Testis (tissue), 2 donors: ENCODE results near the gene KAT5.

Experiments used
- POLR2A ChIP-seq: fragments of 450-650 bp; IDR thresholded peaks from one replicate; pipeline ENCODE4 v1.6.1; 2017; ENCODE audit warnings: antibody characterized with exemption, mild to moderate bottlenecking, moderate library complexity
- TF ChIP-seq, protein P1 (sequence below), 3 experiments: fragments of 450-650 bp in 2 of 3; fragments of 200-600 bp in 1 of 3; sonication (generic) in 1 of 3; IDR thresholded peaks; one replicate each; pipeline ENCODE4 v1.5.1; 2016 to 2019; ENCODE audit warnings: antibody characterized with exemption in 3 of 3, mild to moderate bottlenecking in 2 of 3, moderate library complexity in 1 of 3

DNA sequence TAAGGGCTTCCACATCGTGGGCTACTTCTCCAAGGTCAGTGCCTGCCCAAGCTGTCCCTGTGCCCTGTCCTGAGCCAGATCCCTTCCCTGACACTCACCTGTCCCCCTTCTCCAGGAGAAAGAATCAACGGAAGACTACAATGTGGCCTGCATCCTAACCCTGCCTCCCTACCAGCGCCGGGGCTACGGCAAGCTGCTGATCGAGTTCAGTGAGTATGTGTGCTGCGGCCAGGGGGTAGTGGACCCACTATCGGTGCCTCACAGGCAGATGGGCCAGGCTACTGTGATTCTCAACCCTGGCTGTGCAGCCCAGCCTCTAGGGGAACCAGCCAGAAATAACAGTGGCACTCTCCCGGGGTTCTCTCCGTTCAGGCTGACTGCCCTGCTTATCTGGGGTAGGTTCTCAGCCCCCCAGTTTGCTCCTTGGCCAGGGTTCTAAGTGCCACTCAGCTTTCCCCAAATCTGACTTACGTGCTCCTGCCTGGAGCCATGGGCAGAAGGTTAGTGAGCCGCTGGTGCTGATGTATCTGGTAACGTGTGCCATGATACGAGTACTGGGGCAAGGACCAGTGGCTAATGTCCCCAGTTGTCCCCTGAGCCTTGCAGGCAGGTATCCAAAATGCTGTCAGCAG lies 4.8 kb downstream of the KAT5 start:
- TF ChIP-seq, protein P1, sequence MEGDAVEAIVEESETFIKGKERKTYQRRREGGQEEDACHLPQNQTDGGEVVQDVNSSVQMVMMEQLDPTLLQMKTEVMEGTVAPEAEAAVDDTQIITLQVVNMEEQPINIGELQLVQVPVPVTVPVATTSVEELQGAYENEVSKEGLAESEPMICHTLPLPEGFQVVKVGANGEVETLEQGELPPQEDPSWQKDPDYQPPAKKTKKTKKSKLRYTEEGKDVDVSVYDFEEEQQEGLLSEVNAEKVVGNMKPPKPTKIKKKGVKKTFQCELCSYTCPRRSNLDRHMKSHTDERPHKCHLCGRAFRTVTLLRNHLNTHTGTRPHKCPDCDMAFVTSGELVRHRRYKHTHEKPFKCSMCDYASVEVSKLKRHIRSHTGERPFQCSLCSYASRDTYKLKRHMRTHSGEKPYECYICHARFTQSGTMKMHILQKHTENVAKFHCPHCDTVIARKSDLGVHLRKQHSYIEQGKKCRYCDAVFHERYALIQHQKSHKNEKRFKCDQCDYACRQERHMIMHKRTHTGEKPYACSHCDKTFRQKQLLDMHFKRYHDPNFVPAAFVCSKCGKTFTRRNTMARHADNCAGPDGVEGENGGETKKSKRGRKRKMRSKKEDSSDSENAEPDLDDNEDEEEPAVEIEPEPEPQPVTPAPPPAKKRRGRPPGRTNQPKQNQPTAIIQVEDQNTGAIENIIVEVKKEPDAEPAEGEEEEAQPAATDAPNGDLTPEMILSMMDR (IDR thresholded peaks at IDR 0.05) = no peak
- no peak for TF ChIP-seq POLR2A
